Activated T-cell treated with anti-CD3 and anti-CD28 coated beads, Interleukin-2, amount 50 U/mL, for 4 hours (primary cell): ENCODE results near the gene UBQLN4. TPM values are rescaled to one million over a fixed set of nuclear protein-coding genes. Genes with fewer than 3 reads are reported as not detected.

Experiments
- ATAC-seq, 2 donors: fragments of 200-7000 bp; cut with Tn5 transposase; one replicate each; pipeline ENCODE4 v1.10.0; 2021
- DNase-seq: peaks from one replicate; pipeline ENCODE4 v3.0.0-alpha.2; 2020
- H3K27me3 Mint-ChIP-seq: one replicate; pipeline ENCODE4 v1.8.0; 2021; ENCODE audit warnings: low read depth, mixed read lengths
- H3K36me3 Mint-ChIP-seq: one replicate; pipeline ENCODE4 v1.8.0; 2022; ENCODE audit warnings: mixed read lengths; ENCODE audit not compliant: insufficient read depth
- H3K4me1 Mint-ChIP-seq: one replicate; pipeline ENCODE4 v1.8.0; 2021; ENCODE audit warnings: low read depth, mixed read lengths
- H3K4me3 Mint-ChIP-seq: one replicate; pipeline ENCODE4 v1.8.0; 2021; ENCODE audit warnings: mild to moderate bottlenecking, moderate library complexity, mixed read lengths
- H3K9me3 Mint-ChIP-seq: one replicate; pipeline ENCODE4 v1.8.0; 2021; ENCODE audit warnings: mixed read lengths
- total RNA-seq, 3 donors: library from RNA; stranded (reverse); gene quantifications; one replicate each; pipeline ENCODE4 v1.2.1, GENCODE V29; 2021

UBQLN4 gene
- 10 to 100 TPM; 52.9 to 57.3 (median 53.7) TPM for total RNA-seq

GRCh38 chr1:156053768-156054499 lies at the start of gene UBQLN4:
Gene UBQLN4, minus strand, starts transcription at chr1:156053798. Its CDS starts 97 bp downstream, at chr1:156053701.
- ATAC-seq (peak; percentile 65 to 68), DNase-seq (peak; percentile 83)
- H3K27me3 Mint-ChIP-seq: no peaks in the 10 kb centered on the region
- peaks cover 25% of the 10 kb centered on the region for H3K4me1 Mint-ChIP-seq
- H3K9me3 Mint-ChIP-seq: no peaks in the 10 kb centered on the region
- H3K4me3 Mint-ChIP-seq: peak within 1 kb of the TSS; percentile 97
- peaks cover 7% of the 10 kb centered on the region for H3K36me3 Mint-ChIP-seq

- DNase-seq: no peak
- H3K27me3 Mint-ChIP-seq: peaks cover 2% of the 10 kb centered on the region
- no peak overlapping the region for H3K4me3 Mint-ChIP-seq
- no peaks in the 10 kb centered on the region for H3K36me3 Mint-ChIP-seq
- peaks cover 69% of the 10 kb centered on the region for H3K4me1 Mint-ChIP-seq
- no peak for ATAC-seq
- no peaks in the 10 kb centered on the region for H3K9me3 Mint-ChIP-seq
Observed at GRCh38 chr1:156102633-156103511, 49.3 kb upstream of the UBQLN4 start.

- no peak for ATAC-seq
- Mint-ChIP-seq H3K9me3 (no peaks in the 10 kb centered on the region), H3K4me3 (no peak overlapping the region)
Observed at GRCh38 chr1:156101880-156102279, 48.3 kb upstream of the UBQLN4 start.

GRCh38 chr1:156100205-156100995 lies 46.8 kb upstream of the UBQLN4 start:
- Mint-ChIP-seq H3K27me3 (peaks cover 2% of the 10 kb centered on the region), H3K9me3 (no peaks in the 10 kb centered on the region), H3K4me1 (peaks cover 73% of the 10 kb centered on the region), H3K36me3 (no peaks in the 10 kb centered on the region), H3K4me3 (no peak overlapping the region)
- ATAC-seq (no peak), DNase-seq (no peak)

More at GRCh38 chr1:156101880-156102279, 48.3 kb upstream of the UBQLN4 start:
- Mint-ChIP-seq H3K27me3 (peaks cover 2% of the 10 kb centered on the region), H3K4me1 (peaks cover 72% of the 10 kb centered on the region), H3K36me3 (no peaks in the 10 kb centered on the region)
- no peak for DNase-seq

- no peaks in the 10 kb centered on the region for H3K9me3 Mint-ChIP-seq
- no peak for ATAC-seq
- H3K4me3 Mint-ChIP-seq: no peak overlapping the region
- no peak for DNase-seq
- peaks cover 61% of the 10 kb centered on the region for H3K4me1 Mint-ChIP-seq
- peaks cover 2% of the 10 kb centered on the region for H3K27me3 Mint-ChIP-seq
- no peaks in the 10 kb centered on the region for H3K36me3 Mint-ChIP-seq
Observed at GRCh38 chr1:156099282-156099681, 45.7 kb upstream of the UBQLN4 start.

- Mint-ChIP-seq H3K36me3 (no peaks in the 10 kb centered on the region), H3K4me1 (peaks cover 56% of the 10 kb centered on the region), H3K9me3 (no peaks in the 10 kb centered on the region), H3K4me3 (no peak overlapping the region), H3K27me3 (peaks cover 2% of the 10 kb centered on the region)
- DNase-seq (no peak), ATAC-seq (no peak)
Observed at GRCh38 chr1:156098784-156099183, 45.2 kb upstream of the UBQLN4 start.

- Mint-ChIP-seq H3K4me1 (peaks cover 46% of the 10 kb centered on the region), H3K27me3 (peaks cover 2% of the 10 kb centered on the region), H3K4me3 (peak overlapping the region; percentile 51), H3K36me3 (no peaks in the 10 kb centered on the region), H3K9me3 (no peaks in the 10 kb centered on the region)
- ATAC-seq (peak; percentile 41 to 43), DNase-seq (no peak)
Observed at GRCh38 chr1:156097499-156098178, 44.0 kb upstream of the UBQLN4 start.

- Mint-ChIP-seq H3K27me3 (peaks cover 2% of the 10 kb centered on the region), H3K4me3 (peak overlapping the region; percentile 51), H3K9me3 (no peaks in the 10 kb centered on the region), H3K4me1 (peaks cover 46% of the 10 kb centered on the region), H3K36me3 (no peaks in the 10 kb centered on the region)
- ATAC-seq (peak; percentile 83 to 84), DNase-seq (peak; percentile 86)
Observed at GRCh38 chr1:156096640-156097391, 43.2 kb upstream of the UBQLN4 start.

- peaks cover 45% of the 10 kb centered on the region for H3K4me1 Mint-ChIP-seq
- H3K27me3 Mint-ChIP-seq: no peaks in the 10 kb centered on the region
- no peak for ATAC-seq
- H3K9me3 Mint-ChIP-seq: no peaks in the 10 kb centered on the region
- peak overlapping the region; percentile 51 for H3K4me3 Mint-ChIP-seq
- H3K36me3 Mint-ChIP-seq: no peaks in the 10 kb centered on the region
- no peak for DNase-seq
Observed at GRCh38 chr1:156095906-156096508, 42.4 kb upstream of the UBQLN4 start.

- ATAC-seq: no peak
- Mint-ChIP-seq H3K4me1 (peaks cover 12% of the 10 kb centered on the region), H3K4me3 (no peak overlapping the region), H3K9me3 (no peaks in the 10 kb centered on the region), H3K36me3 (no peaks in the 10 kb centered on the region), H3K27me3 (peaks cover 13% of the 10 kb centered on the region)
- no peak for DNase-seq
Observed at GRCh38 chr1:156091610-156092009, 38.0 kb upstream of the UBQLN4 start.

GRCh38 chr1:156090840-156091188 lies 37.2 kb upstream of the UBQLN4 start:
- Mint-ChIP-seq H3K4me1 (peaks cover 4% of the 10 kb centered on the region), H3K36me3 (no peaks in the 10 kb centered on the region), H3K27me3 (peaks cover 21% of the 10 kb centered on the region), H3K4me3 (no peak overlapping the region), H3K9me3 (no peaks in the 10 kb centered on the region)
- ATAC-seq (peak; percentile 99), DNase-seq (peak; percentile 93)

- ATAC-seq (peak in 1 of 2 donors; percentile 17), DNase-seq (no peak)
- H3K4me1 Mint-ChIP-seq: no peaks in the 10 kb centered on the region
- no peak overlapping the region for H3K4me3 Mint-ChIP-seq
- peaks cover 23% of the 10 kb centered on the region for H3K27me3 Mint-ChIP-seq
- no peaks in the 10 kb centered on the region for H3K9me3 Mint-ChIP-seq
- no peaks in the 10 kb centered on the region for H3K36me3 Mint-ChIP-seq
Observed at GRCh38 chr1:156090138-156090839, 36.7 kb upstream of the UBQLN4 start.
